CD4-positive, alpha-beta T cell (primary cell): ENCODE measurements around the gene GRK3. TPM values are rescaled to one million over a fixed set of nuclear protein-coding genes. Genes with fewer than 3 reads are reported as not detected.

Experiments used
- ATAC-seq: fragments of 200-7000 bp; cut with Tn5 transposase; one replicate; pipeline ENCODE4 v1.10.0; 2022; ENCODE audit warnings: mild to moderate bottlenecking; ENCODE audit not compliant: poor library complexity
- CTCF ChIA-PET: fragments of 350-600 bp; sonication (Branson Sonifier 250); formaldehyde crosslinking; loops from one replicate; lab custom pipeline; 2021; ENCODE audit warnings: antibody characterized with exemption, inconsistent platforms; lab: Charles Lee
- POLR2A ChIA-PET: fragments of 350-600 bp; sonication (Branson Sonifier 250); formaldehyde crosslinking; loops from one replicate; lab custom pipeline; 2021; ENCODE audit warnings: antibody characterized with exemption, inconsistent platforms; lab: Charles Lee
- DNase-seq, 14 experiments: peaks; one replicate each; pipeline ENCODE4 v3.0.0-alpha.2; 2013 to 2020; ENCODE audit warnings: mixed read lengths in 2 of 14
- H3K27ac ChIP-seq, 2 donors: one replicate each; pipeline versions ENCODE4 v1.5.1 to v1.7.0; 2013; ENCODE audit warnings: low read length in 2 of 2, low read depth in 1 of 2, mild to moderate bottlenecking in 1 of 2
- H3K27me3 ChIP-seq, 2 experiments: 1 replicate in 1 of 2; 2 replicates in 1 of 2; pipeline versions ENCODE4 v1.6.1 to v1.7.0; 2013; ENCODE audit warnings: low read length in 2 of 2, control low read depth in 1 of 2, mild to moderate bottlenecking in 1 of 2, moderate library complexity in 1 of 2; ENCODE audit not compliant: insufficient read depth in 2 of 2, control insufficient read depth in 1 of 2
- H3K36me3 ChIP-seq: one replicate; pipeline ENCODE4 v1.6.1; 2013; ENCODE audit warnings: low read length, control low read depth; ENCODE audit not compliant: insufficient read depth
- H3K4me1 ChIP-seq: one replicate; pipeline ENCODE4 v1.6.1; 2013; ENCODE audit warnings: low read length, control low read depth; ENCODE audit not compliant: insufficient read depth
- H3K4me3 ChIP-seq: one replicate; pipeline ENCODE4 v1.5.1; 2013; ENCODE audit warnings: mild to moderate bottlenecking, low read length, moderate library complexity
- H3K9me3 ChIP-seq, 2 experiments: 1 replicate in 1 of 2; 2 replicates in 1 of 2; pipeline versions ENCODE4 v1.6.1 to v1.7.0; 2013; ENCODE audit warnings: low read length in 2 of 2, mild to moderate bottlenecking in 2 of 2, control low read depth in 1 of 2, moderate library complexity in 1 of 2; ENCODE audit not compliant: control insufficient read depth in 1 of 2, insufficient read depth in 1 of 2
- H3K27ac Mint-ChIP-seq: one replicate; pipeline ENCODE4 v1.8.0; 2020; ENCODE audit warnings: mixed read lengths
- H3K27me3 Mint-ChIP-seq: one replicate; pipeline ENCODE4 v1.8.0; 2021; ENCODE audit warnings: mixed read lengths
- H3K36me3 Mint-ChIP-seq: one replicate; pipeline ENCODE4 v1.8.0; 2021; ENCODE audit warnings: low read depth, mixed read lengths
- H3K4me1 Mint-ChIP-seq: one replicate; pipeline ENCODE4 v1.8.0; 2021; ENCODE audit warnings: low read depth, mixed read lengths
- H3K4me3 Mint-ChIP-seq: one replicate; pipeline ENCODE4 v1.8.0; 2020; ENCODE audit warnings: mild to moderate bottlenecking, mixed read lengths
- H3K9me3 Mint-ChIP-seq: one replicate; pipeline ENCODE4 v1.8.0; 2020; ENCODE audit warnings: mixed read lengths
- intact Hi-C, 2 experiments: fragments of 100-400 bp; cut with DNase I in 1 of 2; cut with micrococcal nuclease in 1 of 2; formaldehyde crosslinking; loops; one replicate each; pipeline versions ENCODE4 v1.15.1 to v1.9.0; 2023 to 2025; cut with DNase I, micrococcal nuclease
- total RNA-seq, 174 experiments: library from RNA in 2 of 174; stranded (reverse) in 2 of 174; gene quantifications; one replicate each; pipeline ENCODE4 v1.2.3 and lab custom pipeline; 2021 to 2026
- TF ChIP-seq, protein P1 (sequence below): fragments of 200-600 bp; IDR thresholded peaks from one replicate; pipeline ENCODE4 v1.8.0; 2022; ENCODE audit warnings: antibody characterized with exemption, mild to moderate bottlenecking

The GRK3 gene
- total RNA-seq, 2 experiments from 2014 or later, result 1.7 to 2.0 TPM

DNA sequence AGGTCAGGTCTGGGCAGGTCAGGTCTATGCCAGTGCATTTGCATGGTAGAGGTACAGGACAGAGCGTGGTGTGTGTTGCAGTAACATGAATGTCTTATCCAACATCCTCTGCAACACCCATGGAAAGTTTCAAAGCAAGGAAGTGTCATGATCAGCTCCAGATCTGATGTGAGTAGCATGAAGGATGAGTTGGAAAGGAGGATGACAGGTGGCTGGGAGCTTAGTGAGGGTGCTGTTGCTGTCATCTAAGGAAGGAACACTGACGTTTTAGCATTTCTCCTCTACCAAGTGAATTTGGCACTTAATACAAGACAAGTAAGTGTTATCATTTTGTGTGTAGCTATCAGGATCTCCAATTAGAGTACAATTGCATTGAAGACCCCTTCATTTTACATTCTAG is 65.1 kb downstream of the GRK3 start:
- no peaks in the 10 kb centered on the region for H3K27me3 Mint-ChIP-seq
- no peaks in the 10 kb centered on the region for H3K36me3 ChIP-seq

DNA sequence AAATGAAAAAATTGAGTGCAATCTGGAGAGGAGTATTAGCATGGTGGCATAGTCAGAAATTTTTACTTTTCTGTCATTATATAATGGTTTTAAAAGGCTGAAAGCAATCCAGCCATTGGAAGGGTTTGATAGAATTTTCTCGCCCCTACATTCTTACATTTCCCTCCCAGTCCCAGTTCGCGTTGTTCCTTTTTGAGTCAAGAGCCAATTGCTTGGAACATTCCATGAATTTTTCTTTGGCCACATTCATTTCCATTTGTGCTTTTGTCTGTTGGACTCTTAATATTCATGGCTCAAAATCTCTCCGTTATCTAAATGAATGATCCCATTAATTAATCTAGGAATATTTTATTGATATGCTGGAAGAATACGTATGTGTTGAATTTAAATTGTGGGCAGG is 66.0 kb downstream of the GRK3 start:
- no peaks in the 10 kb centered on the region for H3K27me3 Mint-ChIP-seq
- no peaks in the 10 kb centered on the region for H3K36me3 Mint-ChIP-seq

More for the DNA sequence above, 65.1 kb downstream of the GRK3 start:
- Mint-ChIP-seq H3K9me3 (no peaks in the 10 kb centered on the region), H3K27ac (no peak overlapping the region), H3K4me3 (no peak overlapping the region), H3K4me1 (no peaks in the 10 kb centered on the region), H3K36me3 (no peaks in the 10 kb centered on the region)
- no peaks in the 10 kb centered on the region for H3K9me3 ChIP-seq
- no peak overlapping the region for H3K4me3 ChIP-seq
- intact Hi-C loops, result no loop called here
- ATAC-seq (no peak), DNase-seq (no peak)
- TF ChIP-seq, protein P1, sequence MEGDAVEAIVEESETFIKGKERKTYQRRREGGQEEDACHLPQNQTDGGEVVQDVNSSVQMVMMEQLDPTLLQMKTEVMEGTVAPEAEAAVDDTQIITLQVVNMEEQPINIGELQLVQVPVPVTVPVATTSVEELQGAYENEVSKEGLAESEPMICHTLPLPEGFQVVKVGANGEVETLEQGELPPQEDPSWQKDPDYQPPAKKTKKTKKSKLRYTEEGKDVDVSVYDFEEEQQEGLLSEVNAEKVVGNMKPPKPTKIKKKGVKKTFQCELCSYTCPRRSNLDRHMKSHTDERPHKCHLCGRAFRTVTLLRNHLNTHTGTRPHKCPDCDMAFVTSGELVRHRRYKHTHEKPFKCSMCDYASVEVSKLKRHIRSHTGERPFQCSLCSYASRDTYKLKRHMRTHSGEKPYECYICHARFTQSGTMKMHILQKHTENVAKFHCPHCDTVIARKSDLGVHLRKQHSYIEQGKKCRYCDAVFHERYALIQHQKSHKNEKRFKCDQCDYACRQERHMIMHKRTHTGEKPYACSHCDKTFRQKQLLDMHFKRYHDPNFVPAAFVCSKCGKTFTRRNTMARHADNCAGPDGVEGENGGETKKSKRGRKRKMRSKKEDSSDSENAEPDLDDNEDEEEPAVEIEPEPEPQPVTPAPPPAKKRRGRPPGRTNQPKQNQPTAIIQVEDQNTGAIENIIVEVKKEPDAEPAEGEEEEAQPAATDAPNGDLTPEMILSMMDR, result no peak
- POLR2A ChIA-PET, result no interaction called here
- CTCF ChIA-PET, result no interaction called here
- H3K27ac ChIP-seq, result no peak overlapping the region
- no peaks in the 10 kb centered on the region for H3K27me3 ChIP-seq
- no peaks in the 10 kb centered on the region for H3K4me1 ChIP-seq

DNA sequence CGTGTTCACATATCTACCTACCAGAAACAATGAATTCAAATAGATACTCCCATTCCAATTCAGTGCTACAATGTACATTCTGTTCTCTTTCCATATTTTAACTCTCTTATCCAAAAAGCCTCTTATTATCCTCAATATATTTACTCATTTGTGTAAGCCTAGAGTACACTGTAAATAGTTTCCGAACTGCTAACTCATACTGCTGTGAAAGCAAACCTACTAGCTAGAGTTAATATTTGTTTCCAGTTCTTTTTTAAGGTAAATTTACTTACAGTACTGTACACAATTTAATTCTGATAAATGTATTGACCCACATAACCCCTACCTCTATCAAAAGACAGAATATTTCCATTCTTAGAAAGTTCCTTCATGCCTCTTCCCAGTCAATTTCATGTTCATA is 71.8 kb downstream of the GRK3 start:
- Mint-ChIP-seq H3K4me3 (no peak overlapping the region), H3K27ac (no peak overlapping the region), H3K36me3 (no peaks in the 10 kb centered on the region), H3K4me1 (no peaks in the 10 kb centered on the region), H3K9me3 (no peaks in the 10 kb centered on the region), H3K27me3 (no peaks in the 10 kb centered on the region)
- ChIA-PET POLR2A (no interaction called here), CTCF (no interaction called here)
- Histone ChIP-seq H3K4me3 (no peak overlapping the region), H3K4me1 (no peaks in the 10 kb centered on the region), H3K36me3 (no peaks in the 10 kb centered on the region), H3K27me3 (no peaks in the 10 kb centered on the region), H3K9me3 (no peaks in the 10 kb centered on the region), H3K27ac (no peak overlapping the region)
- ATAC-seq (no peak), DNase-seq (no peak)
- TF ChIP-seq, protein P1, result no peak
- intact Hi-C loops, result no loop called here

More for the DNA sequence above, 66.0 kb downstream of the GRK3 start:
- ChIA-PET POLR2A (no interaction called here), CTCF (no interaction called here)
- DNase-seq (no peak), ATAC-seq (no peak)
- Histone ChIP-seq H3K36me3 (no peaks in the 10 kb centered on the region), H3K4me3 (no peak overlapping the region), H3K9me3 (no peaks in the 10 kb centered on the region), H3K4me1 (no peaks in the 10 kb centered on the region), H3K27me3 (no peaks in the 10 kb centered on the region), H3K27ac (no peak overlapping the region)
- Mint-ChIP-seq H3K4me1 (no peaks in the 10 kb centered on the region), H3K4me3 (no peak overlapping the region), H3K9me3 (no peaks in the 10 kb centered on the region), H3K27ac (no peak overlapping the region)
- intact Hi-C loops, result no loop called here
- TF ChIP-seq, protein P1, result no peak
